ACHN (cell line): ENCODE measurements around the gene DCTN5.
"Not testable (repeated sequence)": the region's sequence is repeated elsewhere in the genome, so short reads cannot be mapped to it uniquely, and the experiment has no call there.

Experiments
- DNase-seq: peaks from one replicate; pipeline ENCODE4 v3.0.0-alpha.2; 2015
- in situ Hi-C: cut with HindIII; loops from 2 replicates; pipeline ENCODE4 v1.10.0; 2017; ENCODE audit warnings: low sequenced_read_pairs, low pct_ligation_motif_present, low pct_unique_long_range_greater_than_20kb

Gene DCTN5

DNA sequence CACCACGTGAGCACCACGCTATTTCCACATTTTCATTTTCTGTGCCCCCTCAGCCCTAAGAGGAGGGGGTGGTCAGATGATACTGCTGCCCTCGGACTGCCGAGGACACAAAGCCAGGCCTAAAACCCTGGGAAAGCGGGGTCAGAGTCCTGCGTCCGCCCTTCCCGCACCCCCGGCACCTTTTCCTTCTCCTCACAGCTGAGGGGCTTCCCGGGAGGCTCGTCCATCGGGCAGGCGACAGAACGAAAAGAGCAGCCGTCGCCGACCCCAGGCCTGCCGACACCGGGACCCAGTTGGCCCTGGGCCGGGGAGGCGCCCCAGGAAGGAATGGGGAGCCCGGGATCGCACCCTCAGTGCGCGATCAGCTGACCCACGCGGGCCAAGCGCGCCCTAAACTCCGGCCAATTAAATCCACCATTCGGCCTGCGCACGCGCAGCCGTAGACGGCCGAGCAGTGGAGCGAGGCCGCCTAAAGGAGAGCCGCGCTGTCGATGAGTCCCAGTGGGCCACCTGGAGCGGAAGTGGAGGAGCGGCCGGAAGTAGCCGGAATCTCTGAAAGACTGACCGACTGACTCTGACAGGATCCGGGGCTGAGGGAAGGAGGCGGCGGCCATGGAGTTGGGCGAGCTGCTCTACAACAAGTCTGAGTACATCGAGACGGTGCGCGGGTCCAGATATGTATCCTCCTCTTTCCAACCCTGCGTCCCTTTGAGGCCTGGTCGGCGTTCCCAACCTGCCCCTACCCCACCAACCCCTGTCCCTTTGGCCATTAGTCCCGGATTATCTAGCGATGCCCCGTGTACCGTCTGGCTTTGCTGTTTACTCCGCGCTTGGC is at the start of gene DCTN5, which contains the start of gene PALB2:
Gene DCTN5 (plus strand): TSS at position 536 of the 835 bp plus-strand sequence. CDS start 77 bp downstream, at position 613.
Gene PALB2 (minus strand): TSS at position 380 of the 835 bp plus-strand sequence. CDS start 153 bp downstream, at position 227.
- DNase-seq, result peak; percentile 98
- in situ Hi-C loops, result no loop called here

DNA sequence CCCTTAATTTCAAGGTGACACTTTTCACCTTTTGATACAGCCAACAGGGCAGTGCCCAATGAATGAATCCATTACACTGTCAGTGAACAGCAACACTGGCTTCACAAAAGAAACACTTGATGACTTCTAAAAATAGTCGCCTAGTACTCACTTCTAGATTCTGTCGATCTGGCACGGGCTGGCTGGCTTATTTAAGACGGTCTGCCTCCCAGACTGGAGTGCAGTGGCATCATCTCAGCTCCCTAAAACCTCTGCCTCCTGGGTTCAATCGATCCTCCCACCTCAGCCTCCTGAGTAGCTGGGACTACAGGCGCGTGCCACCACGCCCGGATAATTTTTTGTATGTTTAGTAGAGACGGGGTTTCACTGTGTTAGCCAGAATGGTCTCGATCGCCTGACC is 47.1 kb upstream of the DCTN5 start:
- DNase-seq, result no peak
- in situ Hi-C loops, result no loop called here

DNA sequence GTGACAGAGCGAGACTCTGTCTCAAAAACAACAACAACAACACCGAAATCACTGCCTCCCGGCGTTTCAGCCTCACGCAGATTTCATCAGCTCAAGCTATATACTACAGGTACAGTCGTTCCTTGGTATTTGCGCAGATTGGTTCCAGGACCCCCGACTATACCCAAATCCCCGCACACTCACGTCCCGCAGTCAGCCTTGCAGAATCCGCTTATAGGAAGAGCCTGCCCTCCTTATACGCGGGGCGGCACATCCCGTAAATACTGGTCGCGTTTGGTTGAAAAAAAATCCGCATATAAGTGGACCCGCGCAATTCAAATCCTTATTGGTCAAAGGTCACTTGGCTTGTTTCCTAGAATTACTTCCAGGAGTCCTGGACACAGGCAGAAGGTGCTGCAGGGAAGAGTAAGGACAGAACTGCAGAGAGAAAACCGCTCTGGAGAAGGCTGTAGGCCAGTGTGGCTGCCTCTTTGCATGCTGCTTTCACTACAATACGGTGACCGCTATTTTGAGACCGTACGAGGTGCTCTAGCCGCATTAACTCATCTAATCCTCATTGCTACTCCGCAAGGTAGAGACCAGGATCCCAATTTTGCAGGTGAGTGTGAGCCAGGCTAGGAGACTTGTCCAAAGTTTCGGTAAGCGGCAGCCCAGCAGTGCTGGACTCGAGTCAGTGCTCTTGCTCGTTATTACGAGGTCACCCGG is 45.9 kb upstream of the DCTN5 start:
- in situ Hi-C loops, result no loop called here
- peak; percentile 24 for DNase-seq

DNA sequence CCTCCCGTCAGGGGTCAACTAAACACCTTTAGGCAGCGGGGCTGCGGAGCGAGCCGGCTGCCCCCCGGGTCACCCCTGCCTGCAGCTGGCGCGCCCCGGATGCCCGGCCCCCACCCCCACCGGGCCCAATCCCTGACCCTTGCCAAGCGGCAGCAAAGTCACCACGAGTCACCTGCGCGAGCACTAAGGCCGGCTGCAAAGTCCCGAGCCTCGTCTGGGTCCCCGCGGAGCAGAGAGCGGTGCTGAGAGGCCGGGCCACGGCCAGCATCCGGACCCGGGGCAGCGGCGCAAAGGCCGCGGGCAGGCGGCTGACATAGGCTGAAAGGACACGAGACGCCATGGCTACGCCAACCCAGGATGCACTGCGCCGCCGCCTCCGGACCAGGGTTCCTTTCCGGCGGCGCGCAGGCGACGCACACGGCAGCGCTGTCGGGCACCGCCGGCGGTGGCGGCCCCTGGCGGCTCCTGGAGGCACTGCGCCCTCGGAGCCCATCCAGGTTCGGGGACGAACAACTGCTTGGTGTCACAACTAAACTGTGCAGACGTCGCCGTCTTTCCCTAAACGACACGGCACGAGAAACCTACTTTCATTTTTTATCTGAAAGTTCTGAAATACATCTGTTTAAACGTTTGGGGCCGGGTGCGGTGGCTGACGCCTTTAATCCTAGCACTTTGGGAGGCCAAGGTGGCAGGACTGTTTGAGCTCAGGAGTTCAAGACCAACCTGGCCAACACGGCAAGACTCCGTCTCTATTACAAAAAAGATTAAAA is 45.1 kb upstream of the DCTN5 start, which contains the start of gene NDUFAB1:
Gene NDUFAB1 (minus strand): TSS at position 366 of the 770 bp plus-strand sequence. CDS start 26 bp downstream, at position 340.
- in situ Hi-C loops, result no loop called here

DNA sequence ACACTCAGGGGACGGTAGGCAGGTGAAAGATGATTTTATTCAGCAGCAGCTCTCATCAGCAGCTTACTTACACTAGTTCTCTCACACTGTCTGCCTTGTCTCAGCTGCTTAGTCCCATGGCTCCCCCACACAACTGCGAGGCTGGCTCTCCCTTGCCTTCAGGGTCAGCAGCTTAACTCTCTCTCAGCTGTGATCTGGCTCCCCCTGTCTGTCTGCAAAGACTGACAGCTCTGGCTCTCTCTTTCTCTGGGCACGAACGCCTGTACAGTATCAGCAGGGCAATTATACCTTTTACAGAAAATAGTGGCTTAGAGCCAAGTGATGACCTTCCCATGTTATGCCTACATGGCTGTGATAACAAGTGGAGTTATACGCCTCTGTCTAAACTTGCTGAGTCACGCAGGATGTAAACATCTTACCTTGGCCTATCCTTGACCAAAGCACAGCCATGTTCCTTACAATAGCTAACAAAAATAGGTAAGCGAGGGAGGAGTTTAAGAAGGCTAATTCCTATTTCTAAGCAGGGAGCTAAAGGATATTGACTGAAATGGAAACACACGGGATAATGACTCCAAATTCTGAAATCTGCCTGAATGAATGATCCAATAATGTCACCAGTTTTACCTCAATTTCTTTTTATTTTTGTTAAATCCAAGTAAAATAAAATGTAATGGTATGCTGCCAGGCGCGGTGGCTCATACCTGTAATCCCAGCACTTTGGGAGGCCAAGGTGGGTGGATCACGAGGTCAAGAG is 44.1 kb upstream of the DCTN5 start:
- DNase-seq, result peak; percentile 65
- in situ Hi-C loops, result no loop called here

More for the DNA sequence above, 45.1 kb upstream of the DCTN5 start, which contains the start of gene NDUFAB1:
- DNase-seq, result peak; percentile 95

DNA sequence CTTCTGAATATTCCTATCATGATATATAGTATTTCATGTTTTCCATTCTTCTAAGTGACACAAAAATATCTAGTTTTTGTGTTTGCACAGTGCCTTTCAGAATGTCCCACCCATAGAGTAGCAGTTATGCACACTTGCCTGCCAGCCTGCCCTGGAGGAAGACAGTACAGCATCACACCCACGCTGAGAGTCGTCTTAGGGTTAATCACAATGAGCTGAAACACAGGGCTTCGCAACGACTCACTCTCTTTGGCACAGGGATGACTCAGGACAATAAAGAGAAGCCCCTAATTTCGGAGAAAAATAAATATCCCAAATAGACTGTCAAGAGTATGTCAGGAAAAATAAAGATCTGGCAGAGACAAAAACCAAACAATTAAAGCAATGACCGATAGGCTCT is 33.5 kb upstream of the DCTN5 start:
- peak; percentile 35 for DNase-seq
- in situ Hi-C loops, result no loop called here

DNA sequence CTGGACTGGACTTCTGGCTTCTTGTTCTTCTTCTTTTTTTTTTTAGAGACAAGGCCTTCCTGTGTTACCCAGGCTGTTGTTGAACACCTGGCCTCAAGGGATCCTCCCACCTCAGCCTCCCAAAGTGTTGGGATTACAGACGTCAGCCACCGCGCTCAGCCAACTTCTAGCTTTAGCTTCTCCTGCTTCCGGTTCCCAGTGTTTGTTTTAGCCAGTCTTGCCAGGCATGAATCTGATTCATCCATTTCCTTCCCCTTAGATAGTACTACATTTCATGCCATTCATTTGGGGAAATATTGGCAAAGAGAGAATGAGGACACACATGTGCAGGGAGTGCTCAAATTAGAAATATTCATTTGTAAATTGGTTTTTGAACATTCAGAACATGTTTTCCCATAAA is 33.1 kb upstream of the DCTN5 start:
- in situ Hi-C loops, result no loop called here

DNA sequence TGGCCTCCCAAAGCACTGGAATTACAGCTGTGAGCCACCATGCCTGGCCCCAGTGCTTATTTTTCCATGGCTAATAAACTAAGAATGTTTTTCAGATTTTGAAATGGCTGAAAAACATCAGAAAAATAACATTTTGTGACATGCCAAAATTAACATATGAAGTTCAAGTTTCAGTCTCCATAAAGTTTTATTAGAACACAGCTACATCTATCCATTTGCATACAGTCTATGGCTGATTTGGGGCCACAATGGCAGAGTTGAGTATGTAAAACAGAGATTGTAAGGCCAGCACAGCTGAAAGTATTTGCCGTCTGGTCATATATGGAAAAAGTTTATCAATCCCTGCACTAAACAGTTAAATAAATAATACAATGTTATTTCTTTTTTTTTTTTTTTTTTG is 31.3 kb upstream of the DCTN5 start:
- in situ Hi-C loops, result no loop called here
- DNase-seq, result no peak

More for the DNA sequence above, 33.1 kb upstream of the DCTN5 start:
- DNase-seq, result peak; percentile 67

DNA sequence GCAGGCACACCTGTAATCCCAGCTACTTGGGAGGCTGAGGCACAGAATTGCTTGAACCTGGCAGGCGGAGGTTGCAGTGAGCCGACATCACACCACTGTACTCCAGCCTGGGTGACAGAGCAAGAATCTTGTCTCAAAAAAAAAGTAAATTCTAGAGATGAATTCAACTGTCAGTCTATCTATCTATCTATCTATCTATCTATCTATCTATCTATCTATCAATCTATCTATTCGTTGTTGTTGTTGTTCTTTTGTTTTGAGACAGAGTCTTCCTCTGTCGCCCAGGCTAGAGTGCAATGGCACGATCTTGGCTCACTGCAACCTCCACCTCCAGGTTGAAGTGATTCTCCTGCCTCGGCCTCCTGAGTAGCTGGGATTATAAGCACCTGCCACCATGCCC is 30.4 kb upstream of the DCTN5 start:
- DNase-seq, in situ Hi-C loops: not testable (repeated sequence)

DNA sequence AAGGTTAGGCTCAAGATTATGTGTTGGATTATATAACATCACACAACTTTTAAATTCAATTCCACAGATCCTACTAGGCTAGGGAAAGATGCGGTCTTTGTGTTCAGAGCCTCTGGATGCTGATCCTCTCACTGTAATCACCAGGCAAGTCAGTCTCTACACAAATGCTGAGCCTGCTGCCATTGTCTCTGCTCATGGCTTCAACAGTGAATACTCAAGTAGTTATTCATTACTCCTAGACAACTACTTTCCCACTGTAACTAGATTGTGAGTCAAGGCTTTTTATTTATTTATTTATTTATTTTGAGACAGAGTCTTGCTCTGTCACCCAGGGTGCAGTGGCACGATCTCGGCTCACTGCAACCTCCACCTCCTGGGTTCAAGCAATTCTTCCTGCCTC is 29.3 kb upstream of the DCTN5 start:
- no peak for DNase-seq
- in situ Hi-C loops, result no loop called here

DNA sequence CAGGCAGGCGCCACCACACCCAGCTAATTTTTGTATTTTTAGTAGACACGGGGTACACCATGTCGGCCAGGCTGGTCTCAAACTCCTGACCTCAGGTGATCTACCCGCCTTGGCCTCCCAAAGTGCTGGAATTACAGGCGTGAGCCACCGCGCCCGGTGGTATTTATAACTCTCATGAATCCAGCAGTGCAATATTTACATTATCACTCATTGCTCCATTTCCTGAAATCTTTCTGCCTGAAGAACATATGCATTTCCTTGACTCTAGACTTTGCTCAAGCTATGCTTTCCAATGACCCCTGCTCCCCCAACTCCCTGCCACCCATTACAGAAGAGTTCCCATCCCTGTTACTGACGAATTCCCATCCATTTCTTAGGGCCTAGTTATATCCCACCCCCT is 25.5 kb upstream of the DCTN5 start:
- no peak for DNase-seq

DNA sequence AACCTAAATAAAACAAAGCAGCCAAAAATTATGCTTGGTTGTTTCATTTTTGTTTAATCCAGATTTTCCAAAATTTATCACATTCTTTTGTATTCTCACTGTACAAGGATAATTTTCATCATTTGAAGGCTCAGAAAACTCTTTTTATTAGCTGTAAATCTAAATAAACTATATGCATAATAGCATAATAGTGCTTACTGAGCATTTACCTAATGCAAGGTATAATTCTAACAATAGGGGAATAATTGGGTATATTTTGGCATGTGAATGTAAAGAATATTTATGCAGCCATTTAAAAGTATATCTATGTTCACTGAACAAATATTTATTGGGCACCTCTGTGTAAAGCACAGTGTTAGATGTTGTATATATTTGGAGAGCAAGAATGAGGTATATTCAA is 17.2 kb upstream of the DCTN5 start:
- in situ Hi-C loops, result no loop called here
- DNase-seq, result no peak

More for the DNA sequence above, 25.5 kb upstream of the DCTN5 start:
- in situ Hi-C loops, result no loop called here

DNA sequence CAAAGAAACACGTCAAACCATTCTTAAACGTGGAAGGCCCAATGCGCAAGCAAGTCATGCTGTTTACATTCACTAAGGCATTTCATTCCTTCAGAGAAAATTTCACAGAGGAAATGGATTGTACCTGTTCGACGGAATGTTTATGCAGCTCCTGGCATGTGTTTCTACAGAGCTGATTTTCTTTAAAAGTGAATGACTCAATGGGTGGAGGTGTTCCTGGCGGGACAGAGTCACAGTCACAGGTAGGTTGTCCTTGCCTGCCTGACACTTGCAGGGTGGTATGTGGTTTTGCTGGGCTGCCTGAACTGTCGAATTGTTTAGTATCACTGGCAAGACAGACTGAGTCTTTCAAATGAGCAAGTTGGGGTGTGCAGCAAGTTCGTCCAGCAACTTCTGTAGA is 11.8 kb upstream of the DCTN5 start:
- no peak for DNase-seq
- in situ Hi-C loops, result no loop called here

DNA sequence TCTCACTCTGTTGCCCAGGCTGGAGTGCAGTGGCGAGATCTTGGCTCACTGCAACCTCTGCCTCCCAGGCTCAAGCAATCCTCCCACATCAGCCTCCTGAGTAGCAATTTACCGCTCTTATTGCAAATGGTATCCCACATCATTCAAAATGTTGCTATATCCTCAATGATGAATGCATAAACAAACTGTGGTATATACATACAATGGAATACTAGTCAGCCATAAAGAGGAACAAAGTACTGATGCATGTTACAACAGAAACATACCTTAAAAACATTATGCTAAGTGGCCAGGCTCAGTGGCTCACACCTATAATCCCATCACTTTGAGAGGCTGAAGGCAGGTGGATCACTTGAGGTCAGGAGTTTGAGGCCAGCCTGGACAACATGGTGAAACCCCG is 9.4 kb upstream of the DCTN5 start:
- DNase-seq, in situ Hi-C loops: not testable (repeated sequence)

DNA sequence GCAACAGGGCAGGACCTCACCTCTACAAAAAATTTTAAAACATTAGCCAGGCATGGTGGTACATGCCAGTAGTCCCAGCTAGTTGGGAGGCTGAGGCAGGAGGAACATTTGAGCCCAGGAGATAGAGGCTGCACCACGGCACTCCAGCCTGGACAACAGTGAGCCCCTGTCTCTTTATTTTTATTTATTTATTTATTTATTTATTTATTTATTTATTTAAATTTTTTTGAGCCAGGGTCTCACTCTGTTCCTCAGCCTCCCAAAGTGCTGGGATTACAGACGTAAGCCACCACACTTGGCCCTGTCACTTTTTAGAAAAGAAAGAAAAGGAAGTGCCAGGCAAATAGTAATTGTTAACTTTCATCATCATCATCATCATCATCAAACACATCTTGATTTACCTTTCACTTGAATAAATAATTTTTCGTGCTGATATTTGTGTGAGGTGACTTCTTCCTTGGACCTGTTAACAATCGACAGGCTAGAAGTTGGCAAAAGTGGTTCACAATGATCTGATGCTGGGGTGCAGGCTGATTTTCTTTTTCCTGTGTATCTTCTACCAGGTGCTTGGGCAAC is 6.7 kb upstream of the DCTN5 start:
- in situ Hi-C loops, result no loop called here
- DNase-seq, result no peak

DNA sequence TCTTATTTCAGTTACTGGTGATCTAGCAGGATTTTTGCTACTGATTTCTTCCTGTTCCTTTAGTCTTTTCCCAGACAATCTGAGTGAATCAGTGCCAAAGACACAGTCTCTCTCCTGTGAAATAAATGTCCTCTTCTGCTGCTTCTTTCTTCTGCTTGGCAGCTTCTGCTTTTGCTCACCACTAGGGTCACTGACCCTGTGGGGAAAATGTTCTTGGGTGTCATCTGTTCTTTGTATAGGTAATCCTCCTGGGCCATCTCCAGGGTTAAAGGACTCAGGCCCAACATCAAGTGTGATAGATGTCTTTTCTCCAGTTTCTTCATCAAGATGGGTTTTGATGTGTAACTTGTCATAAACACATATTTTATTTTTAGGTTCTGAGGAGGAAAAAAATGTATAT is 5.3 kb upstream of the DCTN5 start:
- no peak for DNase-seq
- in situ Hi-C loops, result no loop called here

DNA sequence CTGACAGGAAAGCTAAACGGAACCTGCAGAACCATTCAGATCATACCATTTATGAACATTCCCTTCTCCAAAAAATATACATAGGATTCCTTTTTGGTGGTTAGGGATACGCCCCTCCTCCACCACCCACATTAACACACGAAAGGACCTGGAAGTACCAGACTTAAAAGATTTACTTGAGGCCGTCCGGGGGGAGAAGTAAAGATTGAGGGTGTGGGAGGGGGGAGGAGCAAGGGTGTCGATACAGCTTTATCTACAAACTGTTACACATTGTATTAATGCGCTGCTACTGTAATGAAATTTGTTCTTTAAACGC is 693 bp upstream of the DCTN5 start:
- in situ Hi-C loops, result no loop called here
- DNase-seq, result no peak

DNA sequence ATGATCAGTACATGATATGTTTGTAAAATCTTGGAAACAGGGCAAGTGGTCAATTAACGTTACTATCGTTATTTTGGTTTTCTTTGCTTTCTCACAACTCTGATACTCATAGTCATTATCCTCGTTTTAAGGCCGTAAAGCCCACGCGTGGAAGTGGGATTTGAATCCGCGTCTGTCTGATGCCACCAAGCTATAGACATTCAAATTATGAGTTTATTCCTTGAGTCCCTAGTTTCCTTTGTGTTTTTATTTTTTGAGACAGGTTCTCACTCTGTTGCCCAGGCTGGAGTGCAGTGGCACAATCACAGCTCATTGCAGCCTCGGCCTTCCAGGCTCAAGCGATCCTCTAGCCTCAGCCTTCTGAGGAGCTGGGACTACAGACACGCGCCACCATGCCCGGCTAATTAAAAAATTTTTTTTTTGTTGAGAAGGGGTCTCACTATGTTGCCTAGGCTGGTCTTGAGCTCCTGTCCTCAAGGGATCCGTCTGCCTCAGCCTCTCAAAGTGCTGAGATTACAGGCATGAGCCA is 1.0 kb downstream of the DCTN5 start:
- DNase-seq, result no peak
- in situ Hi-C loops, result no loop called here
